GM18520 (cell line): Measurements from ENCODE around the gene KLHDC3.
"Not testable (repeated sequence)": the region's sequence is repeated elsewhere in the genome, so short reads cannot be mapped to it uniquely, and the experiment has no call there.

Source experiments
- ATAC-seq: cut with Tn5 transposase; IDR thresholded peaks from one replicate; pipeline ENCODE4 v1.9.1; 2021; ENCODE audit not compliant: unreplicated experiment

The KLHDC3 gene

DNA sequence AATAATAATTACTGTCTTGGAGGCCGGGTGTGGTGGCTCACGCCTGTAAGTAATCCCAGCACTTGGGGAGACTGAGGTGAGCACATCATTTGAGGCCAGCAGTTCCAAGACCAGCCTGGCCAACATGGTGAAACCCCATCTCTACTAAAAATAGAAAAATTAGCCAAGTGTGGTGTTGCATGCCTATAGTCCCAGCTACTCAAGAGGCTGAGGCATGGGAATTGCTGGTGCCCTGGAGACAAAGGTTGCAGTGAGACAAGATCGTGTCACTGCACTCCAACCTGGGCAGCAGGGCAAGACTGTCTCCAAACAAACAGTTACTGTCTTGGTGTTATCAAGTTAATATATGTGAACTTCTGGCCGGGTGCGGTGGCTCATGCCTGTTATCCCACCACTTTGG, 12.3 kb downstream of the KLHDC3 start:
- no peak for ATAC-seq

DNA sequence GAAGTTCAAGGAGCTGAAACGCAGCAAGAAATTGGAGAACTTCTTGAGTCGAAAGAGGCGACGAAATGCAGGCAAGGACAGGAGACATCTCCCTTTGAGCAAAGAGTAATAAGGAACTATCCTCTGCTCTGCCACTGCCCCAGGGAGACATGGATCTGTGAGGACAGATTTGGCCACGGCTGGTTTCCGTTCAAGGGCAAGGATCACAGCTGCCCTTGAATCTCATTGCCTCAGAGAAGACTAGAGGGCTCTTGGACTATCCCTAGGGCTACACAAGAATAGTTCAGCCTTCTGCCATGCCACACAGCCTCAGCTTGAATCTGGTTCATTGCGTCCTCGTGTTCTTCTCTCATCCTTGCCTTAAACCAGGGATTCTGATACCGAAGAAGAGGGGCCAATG, 15.1 kb downstream of the KLHDC3 start:
- ATAC-seq = no peak

DNA sequence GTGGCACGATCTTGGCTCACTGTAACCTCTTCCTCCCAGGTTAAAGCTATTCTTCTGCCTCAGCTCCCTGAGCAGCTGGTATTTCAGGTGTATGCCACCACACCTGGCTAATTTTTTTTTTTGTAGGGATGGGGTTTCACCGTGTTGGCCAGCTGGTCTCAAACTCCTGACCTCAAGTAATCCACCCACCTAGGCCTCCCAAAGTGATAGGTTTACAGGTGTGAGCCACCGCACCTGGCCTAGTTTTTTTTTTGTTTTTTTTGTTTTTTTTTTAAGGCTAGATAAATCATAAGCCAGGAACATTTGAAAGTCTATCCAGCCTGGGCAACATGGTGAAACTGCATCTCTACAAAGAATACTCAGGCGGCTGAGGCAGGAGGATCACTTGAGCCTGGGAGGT, 18.3 kb downstream of the KLHDC3 start:
- no peak for ATAC-seq

DNA sequence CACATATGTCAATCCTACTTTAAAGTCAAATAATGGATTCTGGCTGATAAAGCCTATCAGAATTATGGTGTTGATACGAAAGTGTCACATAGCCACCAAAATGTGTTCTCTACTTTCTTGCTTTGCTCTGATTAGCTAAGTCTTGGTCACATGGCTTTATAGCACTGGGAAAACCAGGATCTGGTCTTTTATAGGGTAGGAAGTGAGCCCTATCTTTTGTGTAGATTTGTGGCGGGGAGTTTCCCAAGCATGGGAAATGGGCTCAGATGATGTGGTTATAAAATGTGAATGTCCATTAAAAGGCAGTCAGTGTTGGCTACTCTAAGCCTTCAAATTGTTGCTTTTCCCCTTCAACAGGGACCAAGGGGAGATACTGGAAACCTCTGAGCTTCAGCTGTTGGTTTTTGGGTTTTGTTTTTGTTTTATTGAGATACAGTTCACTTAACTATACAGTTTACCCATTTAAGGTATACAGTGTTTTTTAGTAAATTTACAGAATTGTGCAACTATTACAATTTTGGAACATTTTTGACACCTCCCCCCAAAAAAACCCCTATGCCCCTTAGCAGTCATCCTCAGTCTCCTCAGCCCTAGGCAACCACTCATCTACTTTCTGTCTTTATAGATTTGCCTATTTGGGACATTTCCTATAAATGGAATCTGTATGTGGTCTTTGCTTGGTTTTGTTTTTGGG, 19.6 kb downstream of the KLHDC3 start:
- no peak for ATAC-seq

DNA sequence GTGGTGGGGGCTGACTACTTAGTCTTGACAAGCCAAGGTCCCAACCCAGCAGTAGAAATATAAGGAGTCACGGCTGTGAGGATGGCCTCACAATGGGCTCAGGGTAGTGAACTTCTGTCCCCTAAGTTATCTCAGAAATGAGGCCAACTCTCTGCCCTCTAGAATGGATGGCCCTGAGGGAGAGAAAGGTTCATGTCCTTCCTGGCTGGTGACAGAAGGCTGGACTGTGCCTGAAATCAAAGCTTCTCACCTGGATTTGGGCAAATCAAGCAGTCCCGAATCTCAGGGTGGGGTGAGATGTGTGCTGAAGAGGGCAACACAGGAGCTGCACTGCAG, 20.1 kb downstream of the KLHDC3 start:
- no peak for ATAC-seq

DNA sequence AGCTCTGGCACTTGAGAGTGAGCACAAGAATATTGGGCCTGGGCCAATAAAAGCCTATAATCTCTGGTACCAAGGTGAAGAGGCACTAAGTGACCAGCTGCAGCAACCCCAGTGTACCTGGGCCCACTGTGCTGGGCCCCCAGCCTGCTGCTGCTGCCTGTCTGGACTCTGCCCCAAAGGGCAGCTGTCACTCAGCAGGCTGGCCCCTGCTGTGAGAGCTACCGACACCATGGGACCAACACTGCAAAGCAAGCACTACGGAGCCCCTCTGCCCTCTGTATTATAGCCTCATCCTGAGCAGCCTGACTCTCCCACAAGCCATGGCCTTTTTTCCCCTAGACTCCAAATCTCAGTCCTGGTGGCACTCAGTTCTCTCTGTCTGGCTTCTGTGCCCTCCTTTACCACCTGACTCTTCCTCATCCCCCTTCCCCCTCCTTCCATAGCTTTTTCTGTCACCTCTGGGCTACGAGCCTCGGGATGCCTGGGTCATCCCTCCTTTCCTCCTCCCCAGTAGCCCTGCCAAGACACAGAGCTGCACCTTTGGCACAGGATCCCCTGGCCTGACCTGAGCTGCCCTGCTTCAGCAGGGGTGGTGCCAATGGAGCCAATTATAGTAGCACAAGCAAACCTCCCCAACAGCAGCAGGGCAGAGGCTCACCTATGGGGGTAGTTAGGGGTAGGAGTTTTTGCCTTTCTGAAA, 21.6 kb downstream of the KLHDC3 start:
- no peak for ATAC-seq

DNA sequence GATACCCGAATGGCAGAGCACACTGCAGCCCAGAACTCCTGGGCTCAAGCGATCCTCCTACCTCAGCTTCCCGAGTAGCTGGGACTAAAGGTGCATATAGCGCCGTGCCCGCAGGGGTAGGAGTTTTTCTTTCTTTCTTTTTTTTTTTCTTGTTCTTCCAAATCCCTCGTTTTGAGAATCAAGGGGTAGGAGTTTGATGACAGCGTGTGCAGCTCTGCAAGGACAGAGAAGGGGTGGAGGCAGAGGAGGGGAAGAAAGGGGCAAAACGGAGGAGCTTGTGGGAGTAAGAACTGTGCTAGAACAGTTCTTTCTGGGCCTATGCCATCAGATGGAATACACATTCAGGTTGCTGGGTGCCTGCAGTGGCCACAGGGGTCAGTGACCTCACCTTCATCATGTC, 22.7 kb downstream of the KLHDC3 start:
- no peak for ATAC-seq

DNA sequence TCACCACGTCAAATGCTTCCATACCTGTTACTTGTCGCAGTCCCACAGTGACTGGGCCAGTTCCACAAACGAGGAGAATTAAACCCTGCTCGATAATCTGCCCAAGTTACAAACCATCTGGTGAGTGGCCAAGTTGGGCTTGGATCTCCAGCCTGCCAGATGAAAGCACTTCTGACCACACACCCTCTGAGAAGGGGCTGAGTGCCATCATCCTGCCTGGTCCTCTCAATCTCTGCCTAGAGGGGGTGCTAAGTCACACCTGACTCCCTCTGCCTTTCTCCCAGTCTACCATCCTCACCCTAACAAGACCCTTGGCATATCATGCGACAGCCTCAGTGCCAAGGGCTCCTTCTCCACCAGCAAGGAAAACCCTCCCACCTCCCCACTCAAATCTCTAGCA, 23.1 kb downstream of the KLHDC3 start:
- no peak for ATAC-seq

DNA sequence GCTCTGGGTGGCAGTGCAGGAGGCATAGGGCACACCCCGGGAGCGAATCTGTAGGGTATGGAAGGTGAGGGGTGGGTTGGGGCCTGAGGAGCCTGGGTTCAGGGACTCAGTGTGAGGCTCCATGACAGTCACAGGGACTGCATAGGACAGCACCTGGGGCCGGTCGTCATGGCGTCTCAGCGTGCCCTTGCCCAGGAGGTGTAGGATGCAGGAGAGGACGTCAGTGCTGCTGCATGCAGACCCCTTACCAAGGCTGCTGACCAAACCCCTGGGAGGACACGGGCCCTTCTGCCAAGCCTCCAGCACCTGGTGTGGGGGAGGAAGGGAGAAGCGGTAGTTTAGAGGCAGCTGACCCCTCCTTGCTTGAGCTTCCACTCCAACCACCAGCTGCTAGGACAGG, 23.7 kb downstream of the KLHDC3 start:
- no peak for ATAC-seq

DNA sequence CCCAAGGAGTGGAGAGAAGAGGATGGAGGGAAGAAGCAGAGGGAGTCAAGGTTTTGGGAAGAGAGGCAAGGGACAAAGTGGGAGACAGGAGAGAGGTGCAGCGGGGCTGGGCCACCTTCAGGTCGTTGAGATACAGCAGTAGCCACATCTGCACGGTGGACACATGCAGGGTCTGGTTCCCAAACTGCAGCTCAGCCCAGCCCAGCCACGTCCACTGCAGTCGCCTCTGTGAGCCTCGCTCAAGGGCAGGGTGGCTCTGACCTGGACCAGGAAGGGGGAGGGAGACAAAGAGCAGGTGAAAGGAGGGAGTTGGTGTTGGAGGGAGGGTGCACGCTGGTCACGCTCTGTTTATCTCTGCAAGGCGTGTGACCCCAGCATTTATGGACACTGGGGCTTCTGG, 24.7 kb downstream of the KLHDC3 start:
- ATAC-seq = no peak

DNA sequence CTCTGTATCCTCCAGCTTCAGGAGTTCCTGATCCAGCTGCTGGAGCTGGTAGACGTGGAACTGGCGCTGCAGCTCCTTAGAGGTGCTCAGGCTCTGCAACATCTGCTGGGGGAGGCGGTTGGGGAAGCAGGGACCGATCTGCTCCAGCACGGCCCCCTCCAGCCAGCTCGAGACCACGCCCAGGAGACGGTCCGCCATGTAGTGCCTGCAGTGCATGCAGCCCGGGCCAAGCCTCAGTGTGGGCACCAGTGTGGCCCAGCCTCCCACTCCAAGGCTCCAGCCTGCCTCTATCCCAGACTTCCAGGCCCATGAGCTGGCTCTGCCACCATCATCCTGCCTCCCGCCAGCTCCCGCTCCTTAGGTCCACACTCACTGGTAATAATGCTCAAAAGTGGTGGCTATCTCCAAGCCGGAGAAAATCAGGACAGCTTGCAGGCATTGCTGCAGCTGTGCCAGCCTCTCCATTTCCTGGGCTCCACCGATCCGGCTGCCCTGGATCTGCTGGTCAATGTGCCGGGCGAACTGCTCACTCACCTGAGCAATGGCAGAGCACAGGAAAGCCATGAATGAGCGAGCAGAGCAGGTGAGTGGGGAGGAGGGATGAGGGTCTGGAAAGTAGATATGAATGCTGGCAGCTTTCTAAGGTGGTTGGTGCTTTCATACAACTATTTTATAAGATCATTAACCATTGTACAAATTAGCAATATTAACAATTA, 26.7 kb downstream of the KLHDC3 start:
- ATAC-seq = no peak

DNA sequence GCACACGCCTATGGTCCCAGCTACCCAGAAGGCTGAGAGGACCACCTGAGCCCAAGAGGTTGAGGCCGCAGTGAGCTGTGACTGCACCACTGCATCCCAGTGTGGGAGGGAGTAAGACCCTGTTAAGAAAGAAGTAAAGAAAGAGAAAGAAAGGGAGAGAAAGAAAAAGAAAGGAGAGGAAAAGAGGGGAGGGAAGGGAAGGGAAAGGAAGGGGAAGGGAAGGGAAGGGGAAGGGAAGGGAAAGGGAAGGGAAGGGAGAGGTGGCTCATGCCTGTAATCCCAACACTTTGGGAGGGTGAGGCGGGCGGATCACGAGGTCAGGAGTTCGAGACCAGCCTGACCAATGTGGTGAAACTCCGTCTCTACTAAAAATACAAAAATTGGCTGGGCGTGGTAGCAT, 27.4 kb downstream of the KLHDC3 start:
- ATAC-seq = not testable (repeated sequence)

DNA sequence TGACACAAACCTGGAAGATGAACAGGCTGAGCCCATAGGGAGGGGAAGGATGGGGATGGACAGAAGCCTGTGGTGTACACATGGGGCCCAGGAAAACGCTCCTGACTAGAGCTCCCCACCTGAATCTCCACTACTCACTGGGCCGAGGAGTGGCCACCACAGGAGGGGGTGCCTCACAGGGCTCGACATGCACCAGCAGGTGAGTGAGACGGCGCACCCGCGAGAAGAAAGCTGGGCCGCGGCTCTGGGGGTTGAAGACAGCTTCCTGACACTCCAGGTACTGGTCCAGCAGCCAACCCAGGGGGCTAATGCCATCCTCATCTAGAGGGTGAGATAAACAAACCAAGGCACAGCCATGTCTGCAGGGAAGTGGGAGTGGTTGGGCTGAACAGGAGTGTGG, 29.3 kb downstream of the KLHDC3 start:
- ATAC-seq = no peak

DNA sequence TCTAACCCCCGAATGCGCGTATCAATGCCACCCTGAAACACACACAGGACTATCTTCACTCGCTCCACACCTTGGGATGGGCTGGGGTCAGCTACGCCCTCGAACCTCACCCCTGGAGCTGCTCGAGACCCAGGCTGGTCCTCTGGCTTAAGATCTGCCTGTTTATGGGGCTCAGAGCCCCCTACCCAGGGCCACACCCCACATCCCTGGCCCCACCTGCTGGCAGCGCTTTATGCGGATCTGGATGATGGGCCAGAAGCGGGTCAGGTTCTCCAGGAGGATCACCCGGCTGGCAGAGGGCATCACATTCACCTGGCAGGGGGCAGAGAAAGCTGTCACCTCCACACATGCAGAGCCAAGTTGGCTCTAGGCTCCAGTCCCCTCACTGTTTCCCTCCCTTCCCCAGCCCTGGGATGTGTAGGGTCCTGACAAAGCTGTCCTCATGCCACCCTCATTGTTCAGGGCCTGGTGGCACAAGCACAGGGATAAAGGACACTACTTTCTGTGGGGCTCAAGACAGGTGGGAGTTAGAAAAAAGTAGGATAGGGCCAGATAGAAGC, 31.4 kb downstream of the KLHDC3 start:
- no peak for ATAC-seq

DNA sequence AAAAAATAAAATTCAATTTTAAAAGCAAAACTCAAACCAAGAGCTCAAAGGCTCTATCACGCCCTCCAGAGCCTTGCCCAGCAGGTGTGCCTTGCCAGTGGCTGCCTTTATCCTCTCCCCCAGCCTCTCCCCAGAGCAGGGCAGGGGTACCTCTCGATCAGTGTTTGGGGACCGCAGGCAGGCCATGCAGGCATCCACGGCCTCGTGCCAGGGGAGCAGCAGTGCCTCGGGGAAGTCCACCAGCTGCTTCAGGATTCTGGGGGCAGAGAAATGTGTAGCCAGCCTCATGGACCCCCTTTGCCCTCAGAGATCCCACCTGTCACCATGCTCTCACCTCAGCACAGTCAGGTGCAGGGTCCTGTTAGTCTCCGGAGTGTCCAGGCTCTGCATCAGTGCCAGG, 33.9 kb downstream of the KLHDC3 start:
- ATAC-seq = no peak

DNA sequence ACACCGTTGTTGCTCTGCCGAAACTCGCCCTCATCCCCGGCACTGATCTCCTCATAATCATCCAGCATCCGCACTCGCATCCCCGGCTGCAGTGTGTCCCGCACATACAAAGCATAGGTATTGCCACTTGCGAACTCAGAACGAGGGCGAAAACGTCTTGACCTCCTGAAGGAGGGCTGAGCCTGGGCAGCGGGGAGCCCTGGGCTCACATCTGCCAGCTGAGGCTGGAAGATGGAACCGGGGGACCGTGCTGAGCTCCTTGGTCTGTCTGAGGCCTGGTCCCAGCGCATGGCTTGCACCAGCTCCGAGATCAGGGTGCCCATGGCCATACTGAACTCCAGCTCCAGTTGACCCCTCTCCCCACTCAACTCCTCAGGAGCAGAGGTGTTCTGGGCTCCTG, 36.9 kb downstream of the KLHDC3 start:
- ATAC-seq = no peak

DNA sequence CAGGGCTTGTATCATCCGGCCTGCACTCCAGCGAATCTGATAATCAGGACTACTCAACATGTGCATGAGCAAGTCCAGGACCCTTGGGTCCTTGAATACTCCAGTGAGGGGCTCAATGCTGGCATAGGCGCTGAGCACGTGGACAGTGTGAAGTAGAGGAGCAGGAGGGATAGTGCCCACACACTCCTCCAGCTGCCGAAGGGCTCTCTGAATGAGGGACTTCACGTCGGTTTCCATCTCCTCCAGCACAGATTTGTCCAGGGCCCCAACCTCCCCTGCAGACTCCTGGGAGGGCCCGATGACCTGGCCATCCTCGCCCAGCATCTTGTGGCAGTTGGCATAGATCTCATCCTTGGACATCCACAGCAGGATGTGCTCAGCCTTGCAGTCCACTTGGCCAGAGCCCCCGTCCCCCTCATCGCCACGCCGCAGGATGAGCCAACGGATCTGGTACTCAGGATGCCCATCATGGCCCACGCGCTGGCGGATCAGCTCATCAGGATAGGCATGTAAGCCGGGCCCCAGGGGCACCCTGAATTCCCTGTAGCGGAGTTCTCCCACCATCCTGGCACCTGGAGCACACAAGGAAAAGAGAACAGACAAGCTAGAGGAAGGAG, 38.3 kb downstream of the KLHDC3 start:
- no peak for ATAC-seq

DNA sequence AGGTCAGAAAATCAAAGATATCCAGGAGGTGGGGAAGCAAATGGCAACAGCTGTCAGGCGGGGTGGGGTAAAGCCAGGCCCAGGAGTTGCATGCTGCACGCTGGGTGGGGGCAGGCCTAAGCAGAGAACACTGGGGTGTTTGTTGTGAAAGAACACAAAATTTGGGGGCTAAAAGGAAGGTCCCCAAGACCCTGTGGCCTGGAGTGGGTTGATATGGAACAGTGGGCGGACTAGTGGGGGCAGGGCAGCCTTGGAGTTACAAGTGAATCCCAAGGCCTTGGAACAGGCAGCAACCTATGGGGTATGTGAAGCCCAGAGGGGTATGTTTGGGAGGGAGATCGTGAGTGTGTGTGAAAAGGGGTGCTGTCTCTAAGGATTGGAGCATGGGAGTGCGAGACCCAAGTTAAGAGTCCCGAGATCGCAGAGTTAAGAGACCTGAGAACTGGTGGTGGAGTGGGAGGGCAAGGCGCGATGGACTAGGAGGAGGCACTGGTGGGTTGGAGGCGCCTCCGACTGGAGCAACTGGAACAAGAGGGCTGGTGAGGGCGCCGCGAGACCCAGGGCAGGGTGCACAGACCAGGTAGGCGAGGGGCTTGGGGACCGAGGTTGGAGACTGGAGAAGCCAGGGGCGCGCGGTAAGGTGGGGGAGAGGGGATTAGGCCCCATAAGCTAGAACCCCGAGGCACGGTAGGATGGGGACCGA, 38.9 kb downstream of the KLHDC3 start:
- no peak for ATAC-seq

DNA sequence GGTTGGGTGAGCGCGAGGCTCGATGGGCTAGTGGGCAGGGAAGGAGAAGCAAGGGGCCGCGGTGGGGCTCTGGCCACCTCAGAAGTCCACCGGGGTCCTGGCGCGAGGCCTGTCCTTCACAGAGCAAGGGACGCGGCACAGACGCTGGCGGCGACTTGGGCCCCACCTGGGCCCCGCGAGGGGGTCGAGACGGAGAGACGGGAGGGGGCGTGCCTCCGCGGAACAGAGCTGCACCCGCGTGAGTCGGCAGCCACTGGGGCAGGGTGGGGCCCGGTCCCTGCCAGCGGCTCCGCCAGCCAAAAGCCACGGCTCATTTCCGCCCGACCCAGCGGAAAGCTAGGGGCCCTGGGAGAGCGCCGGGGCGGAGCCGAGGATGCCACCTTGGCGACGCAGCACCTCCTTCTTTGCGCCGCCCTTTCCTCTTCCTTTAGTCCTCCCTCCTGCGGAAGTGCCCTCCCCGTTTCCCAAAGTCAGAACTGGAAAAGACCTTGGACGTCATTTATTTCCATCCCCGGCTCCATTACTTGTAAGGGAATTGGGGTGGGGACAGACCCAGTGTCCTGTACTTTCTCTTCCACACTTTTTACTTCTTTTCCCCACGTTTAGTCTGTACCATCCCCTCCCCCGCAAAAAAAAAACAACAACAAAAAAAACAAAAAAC, 39.6 kb downstream of the KLHDC3 start, which contains the start of gene CUL7:
TSS of gene CUL7 (minus strand) at position 307 of the 661 bp plus-strand sequence. CDS start 1,063 bp downstream, outside the sequence.
- peak; percentile 81 for ATAC-seq

DNA sequence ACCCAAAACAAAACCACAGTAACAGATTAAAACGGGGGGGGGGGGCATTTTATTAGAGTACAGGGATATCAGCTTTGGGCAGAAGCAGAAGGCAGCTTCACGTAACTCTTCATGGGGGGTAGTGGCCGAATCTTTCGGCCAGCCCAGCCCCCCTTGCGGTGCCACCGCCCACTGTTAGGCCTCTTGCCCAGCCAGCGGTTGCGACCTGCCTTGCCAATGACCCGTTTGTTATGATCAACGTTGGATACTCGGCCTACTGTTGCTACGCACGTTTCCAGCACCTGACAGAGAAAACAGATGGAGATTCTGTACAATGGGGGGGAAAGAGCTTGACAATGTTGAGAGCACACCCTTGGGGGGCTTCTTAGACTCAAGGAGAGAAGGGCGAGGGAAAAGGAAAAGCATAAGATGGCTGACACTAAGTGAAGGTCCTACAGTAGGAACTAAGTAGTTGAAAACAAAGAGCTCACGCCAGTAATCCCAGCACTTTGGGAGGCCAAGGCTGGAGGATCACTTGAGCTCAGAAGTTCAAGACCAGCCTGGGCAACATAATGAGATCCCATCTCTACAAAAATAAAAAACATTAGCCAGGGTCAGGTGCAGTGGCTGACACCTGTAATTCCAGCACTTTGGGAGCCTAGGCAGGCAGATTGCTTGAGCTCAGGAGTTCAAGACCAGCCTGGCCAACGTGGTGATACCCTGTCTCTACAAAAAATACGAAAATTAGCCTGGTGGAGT, 40.3 kb downstream of the KLHDC3 start:
- ATAC-seq = no peak
